GM19043 (cell line): ENCODE data around the gene SLC18A2.
"Not testable (repeated sequence)": the region's sequence is repeated elsewhere in the genome, so short reads cannot be mapped to it uniquely, and the experiment has no call there.

Experiments used
- ATAC-seq: cut with Tn5 transposase; IDR thresholded peaks from one replicate; pipeline ENCODE4 v1.9.1; 2021; ENCODE audit warnings: low read depth; ENCODE audit not compliant: unreplicated experiment

SLC18A2 gene

DNA sequence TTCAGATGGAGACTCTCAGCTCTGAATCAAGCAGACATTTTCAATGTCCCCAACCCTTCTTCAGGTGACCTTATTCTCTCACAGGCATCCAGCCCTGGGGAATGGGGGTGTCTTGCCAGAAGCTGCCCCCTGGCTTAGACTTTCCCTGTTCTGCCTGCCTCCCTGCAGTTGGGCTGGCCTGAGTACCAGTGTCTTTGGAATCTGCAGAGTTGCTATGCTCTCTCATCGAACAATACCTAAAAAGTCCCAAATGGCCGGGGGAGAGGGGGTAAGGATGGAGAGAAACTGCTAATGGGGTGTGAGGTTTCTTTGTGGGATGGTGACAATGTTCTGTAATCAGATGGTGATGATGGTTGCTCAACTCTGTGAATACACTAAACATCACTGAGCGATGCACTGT is 20.6 kb downstream of the SLC18A2 start:
- ATAC-seq = no peak

GRCh38 chr10:117262291-117262902 is 21.5 kb downstream of the SLC18A2 start:
- no peak for ATAC-seq

- no peak for ATAC-seq
Observed at GRCh38 chr10:117262903-117263293, 22.0 kb downstream of the SLC18A2 start.

DNA sequence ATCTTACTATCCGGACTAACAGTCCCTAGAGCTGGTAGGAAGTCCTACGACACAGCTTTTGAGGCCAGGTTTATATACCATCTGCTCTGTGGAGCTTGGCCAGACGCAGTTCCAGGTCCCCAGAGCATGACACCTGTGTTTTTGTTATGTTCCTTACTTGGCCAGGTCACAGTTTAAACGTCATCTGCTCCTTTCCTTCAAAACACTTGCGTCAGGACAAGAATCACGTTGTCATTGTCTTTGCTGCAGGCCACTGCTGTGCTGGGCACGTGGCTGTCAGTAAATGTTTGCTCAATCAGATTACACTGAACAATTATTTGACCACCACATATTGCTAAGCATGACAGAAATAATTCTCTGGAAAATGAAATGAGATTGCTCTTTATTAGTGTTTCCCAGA is 23.9 kb downstream of the SLC18A2 start:
- no peak for ATAC-seq

- no peak for ATAC-seq
Observed at GRCh38 chr10:117266400-117266799, 25.5 kb downstream of the SLC18A2 start.

- ATAC-seq = no peak
Observed at GRCh38 chr10:117266812-117267211, 25.9 kb downstream of the SLC18A2 start.

DNA sequence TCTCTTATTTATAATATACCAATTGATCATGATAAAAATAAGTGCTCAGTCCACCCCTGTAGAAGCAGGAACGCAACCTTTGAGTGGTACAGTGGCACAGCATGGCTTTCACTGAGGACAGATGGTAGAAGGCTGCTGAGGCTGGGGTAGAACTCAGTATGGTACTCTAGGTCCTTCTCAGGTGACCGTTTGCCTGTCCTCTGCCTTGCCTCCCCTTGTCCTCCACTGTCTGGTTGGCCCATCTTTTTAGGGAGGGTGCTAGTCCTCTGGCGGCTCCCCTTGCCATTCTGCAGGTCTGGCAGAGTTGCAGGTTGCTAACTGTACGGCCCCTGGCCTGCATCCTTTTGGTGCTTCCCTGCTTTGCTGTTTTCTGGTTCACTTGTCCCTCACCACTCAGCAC is 27.3 kb downstream of the SLC18A2 start:
- ATAC-seq = no peak

DNA sequence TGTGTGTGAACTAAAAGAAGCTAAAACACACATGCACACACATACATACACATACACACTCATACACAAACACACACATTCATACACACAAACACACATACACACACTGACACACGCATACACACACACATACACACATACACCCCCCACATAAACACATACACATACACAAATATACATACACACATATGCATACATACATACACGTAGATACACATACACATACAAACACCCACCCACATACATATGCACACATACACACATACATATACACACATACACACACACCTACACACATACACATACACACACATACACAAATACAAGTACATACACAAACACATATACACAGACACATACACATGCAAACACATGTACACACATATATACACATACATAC is 28.0 kb downstream of the SLC18A2 start:
- no peak for ATAC-seq

GRCh38 chr10:117271427-117271826 is 30.5 kb downstream of the SLC18A2 start:
- no peak for ATAC-seq

DNA sequence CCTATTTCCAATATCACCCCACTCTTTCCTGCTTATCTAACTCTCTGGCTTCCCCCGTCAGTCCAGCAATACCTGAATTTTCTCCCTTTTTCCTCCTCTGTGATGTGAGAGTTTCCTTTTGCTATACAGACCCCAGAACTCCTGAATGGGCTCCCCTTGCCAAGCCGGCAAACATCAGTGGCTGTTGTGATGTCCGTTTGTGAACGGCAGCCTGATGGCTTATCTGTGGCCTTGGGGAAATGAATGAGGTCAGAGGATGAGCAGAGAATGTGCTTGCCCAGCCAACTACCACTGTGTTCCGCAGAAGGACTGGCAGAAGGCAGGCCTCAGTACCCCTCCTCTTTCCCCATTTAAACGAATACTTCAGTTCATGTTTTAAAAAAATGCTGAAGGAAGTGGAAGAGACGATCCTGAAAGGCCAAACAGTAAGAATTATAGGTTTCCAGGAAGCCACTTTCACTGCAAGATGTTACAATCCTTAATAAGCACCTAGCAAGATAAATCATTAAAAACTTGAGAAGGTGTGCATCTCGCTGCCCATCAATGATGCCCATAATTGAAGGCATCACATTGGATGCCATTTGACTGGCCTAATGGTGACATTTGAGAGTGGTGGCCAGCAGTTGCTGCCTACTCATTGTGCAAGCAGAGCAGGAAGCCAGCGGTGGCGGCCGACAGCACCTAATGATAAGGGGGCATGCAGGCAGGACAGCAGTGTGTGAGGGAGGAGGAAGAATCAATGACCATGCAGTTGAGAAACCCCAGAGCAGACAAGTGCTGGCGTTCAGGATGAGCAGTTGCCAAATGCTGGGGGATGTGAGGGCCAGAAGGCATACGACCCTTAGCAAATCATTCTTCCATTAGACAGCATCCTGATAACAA is 31.5 kb downstream of the SLC18A2 start:
- no peak for ATAC-seq

GRCh38 chr10:117273980-117274379 is 33.1 kb downstream of the SLC18A2 start:
- ATAC-seq = no peak

DNA sequence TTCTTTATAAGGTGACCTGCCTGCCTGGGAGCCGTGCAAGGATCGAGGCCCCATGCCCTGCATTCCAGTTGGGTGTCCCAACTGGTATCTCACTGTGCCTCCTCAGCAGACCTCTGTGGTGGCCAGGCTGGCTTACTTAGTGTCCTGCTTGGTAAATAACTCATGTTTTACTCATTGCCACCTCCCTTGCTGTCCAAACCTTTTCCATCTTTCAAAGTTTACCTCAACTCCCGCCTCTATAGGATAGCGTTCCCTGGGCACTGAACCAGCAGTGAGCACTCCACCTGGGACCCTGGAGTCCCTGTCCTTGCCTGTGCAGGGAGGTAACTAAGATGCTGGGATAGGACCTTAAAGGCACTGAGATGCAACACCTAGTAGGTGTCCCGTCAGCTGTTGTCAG is 33.6 kb downstream of the SLC18A2 start:
- no peak for ATAC-seq

DNA sequence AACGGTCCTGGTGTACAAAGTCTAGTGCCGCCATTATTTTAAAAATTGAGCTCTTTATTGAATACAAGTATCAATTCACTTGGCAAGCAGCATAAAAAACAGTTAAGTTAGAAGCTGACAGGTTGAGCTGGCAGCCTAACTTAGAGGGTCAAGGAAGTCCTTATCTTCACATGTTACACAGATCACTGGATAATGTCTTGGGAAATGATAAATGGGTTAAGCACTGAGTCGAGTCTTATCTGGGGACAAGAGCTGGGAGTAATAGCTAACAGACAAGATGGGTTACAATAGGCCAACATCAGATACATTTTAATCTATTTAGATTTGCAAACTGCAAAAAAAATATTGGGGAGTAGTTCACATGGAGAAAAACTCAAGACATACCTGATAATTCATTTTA is 34.2 kb downstream of the SLC18A2 start:
- no peak for ATAC-seq

- ATAC-seq = no peak
Observed at GRCh38 chr10:117277675-117278074, 36.8 kb downstream of the SLC18A2 start.

- ATAC-seq = no peak
Observed at GRCh38 chr10:117284716-117285494, 44.0 kb downstream of the SLC18A2 start.

GRCh38 chr10:117290872-117291271 is 50.0 kb downstream of the SLC18A2 start:
- not testable (repeated sequence) for ATAC-seq

DNA sequence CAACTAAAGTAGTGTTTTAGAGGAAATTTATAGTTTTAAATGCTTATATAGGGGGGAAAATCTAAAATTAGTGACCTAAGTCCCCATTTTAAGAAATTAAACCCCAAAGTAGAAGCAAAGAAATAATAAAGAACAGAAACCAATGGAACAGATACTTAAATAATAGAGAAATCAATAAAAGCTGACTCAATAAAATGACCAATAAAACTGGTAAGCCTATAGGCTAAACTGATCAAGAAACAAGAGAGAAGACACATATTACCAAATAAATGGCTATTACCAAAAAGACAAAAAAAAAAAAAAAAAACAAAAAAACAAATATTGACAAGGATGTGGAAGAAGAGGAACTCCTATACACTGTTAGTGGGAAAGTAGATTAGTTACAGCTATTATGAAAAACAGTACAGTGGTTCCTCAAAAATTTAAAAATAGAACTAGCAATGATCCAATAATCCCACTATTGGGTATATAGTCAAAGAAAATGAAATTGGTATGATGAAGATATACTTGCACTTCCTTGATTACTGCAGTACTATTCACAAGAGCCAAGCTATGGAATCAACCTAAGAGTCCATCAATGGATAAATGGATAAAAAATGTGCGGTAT is 53.2 kb downstream of the SLC18A2 start:
- no peak for ATAC-seq

GRCh38 chr10:117294735-117295134 is 53.8 kb downstream of the SLC18A2 start:
- no peak for ATAC-seq

- ATAC-seq = no peak
Observed at GRCh38 chr10:117298219-117298618, 57.3 kb downstream of the SLC18A2 start.

DNA sequence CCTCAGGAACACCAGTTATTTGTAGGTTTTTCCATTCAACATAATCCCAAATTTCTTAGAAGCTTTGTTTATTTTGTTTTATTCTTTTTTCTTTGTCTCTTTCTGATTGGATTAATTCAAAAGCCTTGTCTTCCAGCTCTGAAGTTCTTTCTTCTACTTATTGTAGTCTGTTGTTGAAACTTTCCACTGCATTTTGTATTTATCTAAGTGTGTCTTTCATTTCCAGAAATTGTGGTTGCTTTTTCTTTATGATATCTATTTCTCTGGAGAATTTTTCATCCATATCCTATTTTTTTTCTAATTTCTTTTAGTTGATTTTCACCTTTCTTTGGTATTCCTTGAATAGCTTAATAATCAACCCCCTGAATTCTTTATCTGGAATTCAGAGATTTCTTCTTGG is 58.5 kb downstream of the SLC18A2 start:
- ATAC-seq = no peak

DNA sequence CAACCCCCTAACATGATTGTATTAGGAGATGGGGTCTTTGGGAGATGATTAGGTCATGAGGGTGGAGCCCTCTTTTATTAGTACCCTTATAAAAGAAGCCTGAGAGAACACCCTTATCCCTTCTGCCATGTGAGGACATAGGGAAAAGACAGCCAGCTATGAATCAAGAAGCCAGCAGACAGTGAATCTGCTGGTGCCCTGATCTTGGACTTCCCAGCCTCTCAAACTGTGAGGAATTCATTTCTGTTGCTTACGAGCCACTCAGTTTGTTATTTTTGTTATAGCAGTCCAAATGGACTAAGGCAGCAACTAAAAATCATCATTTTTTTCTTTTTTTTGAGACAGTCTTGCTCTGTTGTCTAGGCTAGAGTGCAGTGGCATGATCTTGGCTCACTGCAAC is 59.8 kb downstream of the SLC18A2 start:
- ATAC-seq = no peak
